Keratinocyte (primary cell): Measurements from ENCODE around the gene ADGRD1.

Source experiments
- EZH2 ChIP-seq: IDR thresholded peaks from one replicate; pipeline ENCODE4 v1.6.1; 2012; ENCODE audit warnings: inconsistent platforms, mild to moderate bottlenecking, low read length, moderate library complexity
- TF ChIP-seq, protein P1 (sequence below), 3 experiments: IDR thresholded peaks in 1 of 3; conservative IDR thresholded peaks in 1 of 3; optimal IDR thresholded peaks in 1 of 3; 2 replicates in 2 of 3; 3 replicates in 1 of 3; pipeline versions ENCODE3 to v1.5.1; 2011; ENCODE audit warnings: low read length in 3 of 3, mild to moderate bottlenecking in 3 of 3, moderate library complexity in 2 of 3, control low read depth in 1 of 3, inconsistent platforms in 1 of 3; ENCODE audit not compliant: insufficient read depth in 2 of 3; ENCODE audit errors: extremely low read depth in 1 of 3

DNA sequence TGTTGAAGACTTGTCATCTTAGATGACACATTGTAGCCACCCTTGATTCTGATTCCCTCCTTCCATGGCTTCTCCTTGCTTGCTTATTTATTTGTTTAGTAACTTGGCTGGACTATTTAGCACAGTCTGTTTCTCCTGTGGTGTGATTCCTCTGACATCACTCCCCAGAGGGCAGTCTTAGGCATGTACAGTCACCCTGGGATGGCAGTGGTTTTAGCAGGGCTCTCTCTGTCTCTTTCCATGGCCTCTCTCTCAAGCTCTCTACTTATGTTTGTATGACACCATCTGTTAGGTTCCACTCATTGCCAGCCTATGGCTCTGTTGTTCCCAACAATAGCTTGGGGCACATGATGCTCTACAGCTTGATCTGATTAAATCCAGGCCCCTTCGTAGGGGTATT is 158.3 kb downstream of the ADGRD1 start:
- TF ChIP-seq, protein P1, sequence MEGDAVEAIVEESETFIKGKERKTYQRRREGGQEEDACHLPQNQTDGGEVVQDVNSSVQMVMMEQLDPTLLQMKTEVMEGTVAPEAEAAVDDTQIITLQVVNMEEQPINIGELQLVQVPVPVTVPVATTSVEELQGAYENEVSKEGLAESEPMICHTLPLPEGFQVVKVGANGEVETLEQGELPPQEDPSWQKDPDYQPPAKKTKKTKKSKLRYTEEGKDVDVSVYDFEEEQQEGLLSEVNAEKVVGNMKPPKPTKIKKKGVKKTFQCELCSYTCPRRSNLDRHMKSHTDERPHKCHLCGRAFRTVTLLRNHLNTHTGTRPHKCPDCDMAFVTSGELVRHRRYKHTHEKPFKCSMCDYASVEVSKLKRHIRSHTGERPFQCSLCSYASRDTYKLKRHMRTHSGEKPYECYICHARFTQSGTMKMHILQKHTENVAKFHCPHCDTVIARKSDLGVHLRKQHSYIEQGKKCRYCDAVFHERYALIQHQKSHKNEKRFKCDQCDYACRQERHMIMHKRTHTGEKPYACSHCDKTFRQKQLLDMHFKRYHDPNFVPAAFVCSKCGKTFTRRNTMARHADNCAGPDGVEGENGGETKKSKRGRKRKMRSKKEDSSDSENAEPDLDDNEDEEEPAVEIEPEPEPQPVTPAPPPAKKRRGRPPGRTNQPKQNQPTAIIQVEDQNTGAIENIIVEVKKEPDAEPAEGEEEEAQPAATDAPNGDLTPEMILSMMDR (optimal IDR thresholded peaks at IDR 0.05 in 1 of 3, IDR thresholded peaks at IDR 0.05 in 1 of 3, conservative IDR thresholded peaks at IDR 0.05 in 1 of 3; ENCODE audit: extremely low read depth in 1 of 3, insufficient read depth in 2 of 3, low read length in 3 of 3): no peak
- no peak for TF ChIP-seq EZH2
